GM19035 (cell line): Measurements from ENCODE around the gene RASAL1.

Experiments used
- ATAC-seq: cut with Tn5 transposase; IDR thresholded peaks from one replicate; pipeline ENCODE4 v1.9.1; 2021; ENCODE audit not compliant: unreplicated experiment

The RASAL1 gene

DNA sequence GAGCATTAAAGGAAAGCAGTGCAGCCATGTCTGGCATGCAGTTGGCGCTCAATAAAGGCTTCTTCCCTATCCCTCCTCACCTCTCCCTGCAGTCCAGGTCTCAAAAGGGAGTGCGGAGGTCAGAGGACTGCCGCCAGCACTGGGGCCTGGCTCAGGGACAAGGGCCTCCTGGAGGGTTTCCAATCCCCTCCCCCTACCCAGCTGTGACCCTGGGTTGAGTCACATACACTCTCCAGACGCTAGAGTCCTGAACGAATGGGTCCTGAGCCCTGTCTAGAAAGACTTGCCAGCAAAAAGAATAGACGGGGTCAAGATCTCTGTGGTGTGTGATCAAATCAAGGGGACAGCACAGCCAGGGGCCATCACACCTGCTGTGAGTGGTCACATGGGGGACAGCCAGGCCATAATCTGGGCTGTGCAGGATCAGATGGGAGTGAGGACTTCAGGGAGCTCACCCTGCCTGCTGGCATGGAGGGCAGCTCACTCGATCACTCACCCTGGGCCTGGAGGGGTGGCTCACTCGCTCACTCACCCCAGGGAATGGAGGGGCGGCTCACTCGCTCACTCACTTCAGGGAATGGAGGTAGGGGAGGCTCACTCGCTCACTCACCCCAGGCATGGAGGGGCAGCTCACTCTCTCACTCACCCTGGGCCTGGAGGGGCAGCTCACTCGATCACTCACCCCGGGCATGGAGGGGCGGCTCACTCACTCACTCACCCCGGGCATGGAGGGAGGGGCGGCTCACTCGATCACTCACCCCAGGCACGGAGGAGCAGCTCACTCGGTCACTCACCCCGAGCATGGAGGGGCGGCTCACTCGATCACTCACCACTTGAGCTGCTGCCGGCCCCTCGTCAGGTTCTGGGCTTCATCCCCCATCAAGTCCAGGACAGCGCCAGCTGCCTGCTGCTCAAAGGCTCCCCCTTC lies 26.8 kb upstream of the RASAL1 start:
- ATAC-seq: no peak

DNA sequence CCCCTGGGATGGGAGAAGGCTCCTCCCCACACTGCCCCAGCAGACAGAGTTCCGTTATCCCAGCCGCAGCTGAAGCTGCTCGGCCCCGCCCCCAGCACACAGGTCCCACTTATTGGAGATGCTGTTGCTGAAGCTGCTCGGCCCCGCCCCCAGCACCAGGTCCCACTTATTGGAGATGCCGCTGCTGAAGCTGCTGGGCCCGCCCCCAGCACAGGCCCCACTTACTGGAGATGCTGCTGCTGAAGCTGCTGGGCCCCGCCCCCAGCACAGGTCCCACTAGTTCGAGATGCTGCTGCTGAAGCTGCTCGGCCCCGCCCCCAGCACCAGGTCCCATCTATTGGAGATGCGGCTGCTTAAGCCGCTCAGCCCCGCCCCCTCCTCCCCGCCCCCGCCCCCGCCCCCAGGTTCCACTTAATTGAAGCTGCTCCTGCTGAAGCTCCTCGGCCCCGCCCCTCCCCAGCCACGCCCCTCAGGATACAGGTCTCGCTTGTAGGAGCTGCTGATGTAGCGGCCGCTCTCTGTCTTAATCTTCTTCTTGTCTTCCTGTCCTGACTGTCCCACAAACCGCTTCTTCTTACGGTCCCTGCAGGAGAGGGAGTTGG lies 26.0 kb upstream of the RASAL1 start:
- no peak for ATAC-seq

DNA sequence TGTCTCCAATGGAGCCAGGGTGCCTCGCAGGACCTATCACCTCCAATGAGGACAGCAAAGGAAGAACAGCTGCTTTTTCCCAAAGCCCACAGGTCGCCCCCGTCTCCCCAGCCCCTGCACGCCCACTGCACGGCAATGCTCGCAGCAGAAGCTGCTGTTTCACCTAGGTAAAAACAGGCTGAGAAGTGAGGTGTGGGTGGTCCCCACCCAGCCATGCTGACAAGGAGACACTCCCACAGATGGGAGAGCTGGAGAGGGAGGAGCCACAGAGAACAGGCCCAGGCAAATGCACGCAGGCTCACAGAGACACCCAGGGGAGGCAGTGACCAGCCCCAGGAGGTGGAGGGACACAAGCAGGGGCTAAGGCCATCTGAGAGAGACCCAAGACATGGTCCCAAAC lies 24.4 kb upstream of the RASAL1 start:
- ATAC-seq: no peak

DNA sequence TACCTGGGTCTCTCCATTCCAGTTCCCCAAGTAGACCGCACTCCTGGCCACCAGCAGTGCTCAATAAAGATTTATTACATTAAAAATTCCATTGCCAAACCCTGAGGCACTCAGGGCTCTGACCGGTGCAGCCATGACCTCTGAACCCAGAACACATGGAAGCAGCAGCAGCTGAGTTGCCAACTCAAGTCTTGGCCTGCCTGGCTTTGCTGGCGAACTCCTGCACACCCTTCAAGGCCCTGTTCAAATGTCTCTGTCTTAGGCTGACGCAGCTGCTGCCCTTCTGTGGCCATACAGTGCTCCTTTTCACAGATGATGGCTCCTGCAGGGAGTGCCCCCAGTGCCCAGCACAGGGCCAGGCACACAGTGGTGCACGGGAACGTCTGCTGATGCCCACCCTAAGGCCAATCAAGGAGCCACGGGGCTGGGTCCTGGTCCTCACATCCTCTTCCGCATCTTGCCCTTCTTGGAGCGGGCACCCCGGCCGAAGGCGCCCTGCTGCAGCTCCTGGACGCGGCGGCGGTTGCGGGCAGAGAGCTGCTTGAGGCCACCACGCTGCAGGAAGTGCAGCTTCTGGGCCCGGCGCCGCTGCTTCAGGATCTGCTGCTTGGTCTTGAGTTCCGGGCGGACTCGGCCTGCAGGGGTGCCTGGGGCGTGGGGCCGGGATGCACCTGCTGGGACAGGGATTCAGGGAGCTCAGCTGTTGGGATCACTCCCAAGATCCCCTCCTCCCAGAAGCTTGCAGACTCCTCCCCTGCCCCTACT lies 23.1 kb upstream of the RASAL1 start:
- ATAC-seq: no peak

DNA sequence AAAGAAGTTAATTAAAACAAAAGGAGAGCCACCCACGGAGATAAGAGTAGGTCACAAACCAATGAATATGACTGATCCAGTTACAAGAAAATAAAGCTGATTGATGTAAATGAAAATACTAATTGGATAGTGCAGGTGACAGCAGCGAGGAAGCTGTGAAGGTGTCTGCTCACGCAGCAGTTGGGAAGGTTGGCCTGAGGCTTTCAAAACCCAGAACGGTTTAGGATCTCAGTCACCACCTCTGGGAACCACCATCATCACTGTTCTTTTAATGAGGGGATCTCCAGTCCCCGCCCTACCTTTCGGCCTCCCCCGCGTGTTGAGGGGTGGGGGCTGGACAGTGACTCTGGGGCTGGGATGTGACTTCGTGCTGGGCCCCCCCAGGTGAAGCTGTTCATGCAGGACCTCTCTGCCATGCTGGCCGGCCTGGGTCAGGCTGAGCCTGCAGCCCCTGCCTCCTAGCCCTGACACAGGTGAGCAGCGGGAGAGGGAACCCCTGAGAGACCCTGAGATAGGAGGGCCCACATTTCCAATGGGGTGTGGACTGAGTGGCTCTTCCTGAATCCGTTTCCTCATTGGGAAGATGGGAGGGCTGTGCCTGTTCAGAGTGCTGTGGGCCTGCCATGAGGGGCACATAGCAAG lies 21.8 kb upstream of the RASAL1 start:
- no peak for ATAC-seq

DNA sequence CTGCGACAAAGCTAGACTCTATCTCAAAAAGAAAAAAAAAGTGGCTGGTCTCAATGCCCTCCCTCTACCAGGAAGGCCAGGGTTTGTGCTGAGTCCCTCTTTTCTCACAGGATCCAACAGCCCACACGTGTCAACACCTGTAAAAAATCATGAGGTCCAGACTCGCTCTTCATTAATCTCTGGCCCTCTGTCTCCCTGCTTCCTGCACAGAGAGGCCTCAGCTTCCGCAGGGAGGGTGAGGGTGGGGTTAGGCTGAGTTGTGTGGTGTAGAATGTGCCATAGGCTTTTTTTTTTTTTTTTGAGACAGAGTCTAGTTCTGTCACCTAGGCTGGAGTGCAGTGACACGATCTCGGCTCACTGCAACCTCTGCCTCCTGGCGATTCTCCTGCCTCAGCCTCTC lies 20.1 kb upstream of the RASAL1 start:
- ATAC-seq: no peak

DNA sequence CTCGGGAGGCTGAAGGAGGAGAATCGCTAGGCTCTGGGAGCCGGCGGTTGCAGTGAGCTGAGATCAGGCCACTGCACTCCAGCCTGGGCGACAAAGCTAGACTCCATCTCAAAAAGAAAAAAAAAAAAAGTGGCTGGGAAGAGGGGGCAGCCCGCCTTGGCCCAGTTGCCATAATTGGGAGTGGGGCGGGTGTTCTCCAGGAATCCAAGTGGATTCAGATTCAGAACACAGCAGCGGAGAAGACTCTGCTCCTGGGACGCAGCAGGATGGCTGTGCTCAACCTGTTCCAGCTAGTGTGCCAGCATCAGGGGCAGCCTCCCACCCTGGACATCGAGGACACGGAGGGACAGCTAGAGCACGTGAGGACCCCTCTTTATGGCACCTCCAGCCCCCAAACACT lies 19.5 kb upstream of the RASAL1 start:
- ATAC-seq: no peak

DNA sequence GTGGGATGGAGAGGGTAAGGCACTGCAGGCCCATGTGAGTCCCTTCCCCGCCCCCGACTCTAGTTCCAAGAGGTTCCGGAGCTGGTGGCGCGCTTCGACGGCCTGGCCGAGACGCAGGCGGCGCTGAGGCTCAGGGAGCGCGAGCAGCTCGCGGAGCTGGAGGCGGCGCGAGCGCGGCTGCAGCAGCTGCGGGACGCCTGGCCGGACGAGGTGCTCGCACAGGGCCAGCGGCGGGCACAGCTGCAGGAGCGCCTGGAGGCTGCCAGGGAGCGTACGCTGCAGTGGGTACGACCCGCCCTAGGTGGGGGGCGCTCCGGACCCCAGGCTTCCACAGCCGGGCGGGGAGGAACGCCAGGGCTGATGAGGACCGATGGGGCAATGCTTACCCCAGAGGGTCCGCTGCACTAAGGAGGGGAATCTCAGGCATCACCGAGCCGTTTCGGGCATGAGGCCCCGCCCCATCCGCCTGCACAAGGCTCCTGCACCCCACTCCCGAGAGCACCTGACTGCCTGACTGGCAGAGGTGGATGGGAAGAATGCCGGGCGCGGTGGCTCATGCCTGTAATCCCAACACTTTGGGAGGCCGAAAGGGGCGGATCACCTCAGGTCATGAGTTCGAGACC lies 18.9 kb upstream of the RASAL1 start:
- ATAC-seq: no peak

DNA sequence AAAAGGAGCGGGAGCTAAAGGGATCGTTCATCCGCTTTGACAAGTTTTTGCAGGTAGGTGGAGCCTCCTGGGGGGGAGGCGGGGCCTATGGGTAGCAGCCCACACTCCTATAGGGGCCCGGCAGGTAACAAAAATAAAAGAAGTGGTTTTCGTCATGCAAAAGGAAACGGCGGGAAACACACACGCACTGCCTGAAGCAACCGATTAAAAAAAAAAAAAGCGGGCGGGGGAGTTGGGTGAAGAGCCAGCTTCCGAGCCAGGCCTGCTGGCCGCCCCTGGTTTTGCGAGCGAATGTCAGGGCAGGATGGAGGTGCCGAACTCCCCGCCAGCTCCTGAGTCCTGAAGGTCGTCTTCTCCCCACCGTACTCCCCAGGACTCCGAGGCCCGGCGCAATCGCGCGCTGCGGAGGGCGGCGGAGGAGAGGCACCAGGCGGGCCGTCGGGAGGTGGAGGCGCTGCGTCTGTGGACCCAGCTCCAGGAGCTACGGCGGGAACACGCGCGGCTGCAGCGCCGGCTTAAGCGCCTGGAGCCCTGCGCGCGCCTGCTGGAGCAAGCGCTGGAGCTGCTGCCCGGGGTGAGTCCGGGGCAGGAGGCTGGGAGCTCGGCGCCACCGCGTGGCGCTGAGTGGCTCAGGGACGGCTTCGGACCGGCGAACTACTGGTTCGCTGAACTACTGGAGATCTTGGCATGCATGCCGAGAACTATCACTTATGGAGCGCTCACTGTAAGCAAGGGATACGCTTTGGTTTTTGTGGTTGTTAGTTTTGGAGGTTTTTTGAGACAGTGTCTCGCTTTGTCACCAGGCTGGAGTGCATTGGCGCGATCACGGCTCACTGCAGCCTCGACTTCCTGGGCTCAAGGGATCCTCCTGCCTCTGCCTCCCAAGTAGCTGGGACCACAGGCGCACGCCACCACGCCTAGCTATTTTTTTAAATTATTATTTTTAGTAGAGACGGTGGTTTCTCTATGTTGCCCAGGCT lies 17.6 kb upstream of the RASAL1 start:
- ATAC-seq: peak; percentile 68

DNA sequence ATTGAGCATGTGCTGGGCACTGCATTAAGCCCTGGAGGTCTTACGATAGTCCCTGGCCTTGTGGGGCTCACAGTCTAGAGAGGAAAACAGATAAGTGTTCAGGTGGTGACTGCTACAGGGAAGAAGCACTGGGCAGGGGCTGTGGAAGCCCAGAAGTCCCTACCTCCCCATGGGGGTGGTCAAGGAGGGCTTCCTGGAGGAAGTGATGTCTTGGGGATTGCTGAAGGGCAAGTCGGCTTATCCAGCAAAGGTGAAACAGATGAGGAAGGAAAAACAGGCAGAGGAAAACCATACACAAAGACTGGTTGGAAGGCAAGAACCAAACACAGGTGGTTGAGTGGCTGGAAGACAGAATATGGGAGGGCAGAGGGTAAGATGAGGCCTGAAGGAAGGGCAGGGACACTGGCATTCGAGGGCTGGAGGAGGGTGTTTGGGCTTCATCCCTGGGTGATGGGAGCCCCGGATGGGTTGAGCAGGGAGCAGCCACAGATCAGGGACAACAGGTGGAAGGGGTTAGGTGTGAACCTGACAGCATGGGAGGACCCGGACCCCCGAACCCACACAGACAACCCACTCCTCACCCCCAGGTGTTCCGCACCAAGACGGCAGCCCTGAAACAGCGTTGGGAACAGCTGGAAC lies 16.8 kb upstream of the RASAL1 start:
- ATAC-seq: no peak

DNA sequence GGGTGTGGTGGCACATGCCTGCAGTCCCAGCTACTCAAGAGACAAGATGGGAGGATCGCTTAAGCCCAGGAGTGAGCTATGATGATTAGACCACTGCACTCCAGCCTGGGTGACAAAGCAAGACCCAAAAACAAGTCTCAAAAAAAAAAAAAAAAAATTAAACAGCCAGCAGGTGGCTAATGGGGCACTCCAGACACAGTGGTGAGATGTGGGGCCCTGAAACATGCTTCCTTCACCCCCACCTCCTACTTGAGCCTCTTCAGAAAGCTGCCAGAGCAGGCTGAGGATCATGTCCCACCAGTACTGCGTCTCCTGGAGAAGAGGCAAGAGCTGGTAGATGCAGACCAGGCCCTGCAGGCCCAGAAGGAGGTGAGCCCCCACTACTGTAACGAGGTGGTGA lies 16.1 kb upstream of the RASAL1 start:
- no peak for ATAC-seq

DNA sequence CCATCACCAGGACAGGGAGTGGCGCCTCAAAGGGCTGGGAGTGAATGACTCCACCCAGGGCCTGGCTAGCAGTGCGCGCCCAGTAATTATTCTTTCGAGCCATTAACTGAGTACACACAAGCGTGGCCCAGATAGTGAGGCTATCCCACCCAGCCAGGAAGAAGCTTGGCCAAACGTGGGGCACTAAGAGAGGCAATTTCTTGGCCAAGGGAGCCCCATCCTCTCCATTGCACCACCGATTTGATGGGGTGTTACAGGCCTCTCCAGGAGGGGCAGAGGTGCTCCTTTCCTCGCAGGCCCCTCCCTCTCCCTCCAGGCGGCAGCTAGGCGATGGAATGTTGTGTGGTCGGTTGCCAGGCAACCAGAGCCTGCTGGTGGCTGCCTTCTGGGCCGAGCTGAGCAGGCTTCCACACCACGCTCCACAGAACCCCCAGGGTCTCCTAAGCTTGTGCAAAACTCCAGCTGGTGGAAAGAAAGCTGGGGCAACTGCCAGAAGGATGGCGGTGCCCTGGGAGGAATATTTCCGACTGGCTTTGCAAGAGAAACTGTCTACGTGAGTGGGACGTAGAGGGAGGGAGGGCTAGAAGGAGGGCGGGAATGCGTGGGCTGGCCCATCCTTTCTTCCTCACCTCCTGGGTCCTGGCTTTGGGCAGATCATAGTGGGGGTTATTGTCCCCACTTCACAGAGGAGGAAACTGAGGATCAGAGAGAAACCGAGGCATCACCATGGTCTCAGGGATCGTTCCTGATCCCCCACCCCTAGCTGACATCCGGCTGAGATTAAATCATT lies 14.0 kb upstream of the RASAL1 start, which contains the start of gene CFAP73:
Gene CFAP73 (plus strand): TSS at position 364 of the 790 bp plus-strand sequence. CDS start 134 bp downstream, at position 498.
- no peak for ATAC-seq

DNA sequence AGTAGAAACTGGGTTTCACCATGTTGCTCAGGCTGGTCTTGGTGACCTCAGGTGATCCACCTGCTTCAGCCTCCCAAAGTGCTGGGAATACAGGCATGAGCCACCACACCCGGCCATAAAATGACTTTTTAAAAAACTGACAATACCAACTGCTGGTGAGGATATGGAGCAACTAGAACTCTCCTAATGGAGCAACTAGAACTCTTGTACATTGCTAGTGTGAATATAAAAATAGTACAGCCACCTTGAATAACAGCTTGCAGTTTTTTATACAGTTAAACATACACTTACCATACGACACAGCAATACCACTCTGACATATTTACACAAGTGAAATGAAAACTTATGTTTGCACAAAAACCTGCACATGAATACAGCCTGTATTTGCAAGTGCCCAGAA lies 11.4 kb upstream of the RASAL1 start:
- no peak for ATAC-seq

DNA sequence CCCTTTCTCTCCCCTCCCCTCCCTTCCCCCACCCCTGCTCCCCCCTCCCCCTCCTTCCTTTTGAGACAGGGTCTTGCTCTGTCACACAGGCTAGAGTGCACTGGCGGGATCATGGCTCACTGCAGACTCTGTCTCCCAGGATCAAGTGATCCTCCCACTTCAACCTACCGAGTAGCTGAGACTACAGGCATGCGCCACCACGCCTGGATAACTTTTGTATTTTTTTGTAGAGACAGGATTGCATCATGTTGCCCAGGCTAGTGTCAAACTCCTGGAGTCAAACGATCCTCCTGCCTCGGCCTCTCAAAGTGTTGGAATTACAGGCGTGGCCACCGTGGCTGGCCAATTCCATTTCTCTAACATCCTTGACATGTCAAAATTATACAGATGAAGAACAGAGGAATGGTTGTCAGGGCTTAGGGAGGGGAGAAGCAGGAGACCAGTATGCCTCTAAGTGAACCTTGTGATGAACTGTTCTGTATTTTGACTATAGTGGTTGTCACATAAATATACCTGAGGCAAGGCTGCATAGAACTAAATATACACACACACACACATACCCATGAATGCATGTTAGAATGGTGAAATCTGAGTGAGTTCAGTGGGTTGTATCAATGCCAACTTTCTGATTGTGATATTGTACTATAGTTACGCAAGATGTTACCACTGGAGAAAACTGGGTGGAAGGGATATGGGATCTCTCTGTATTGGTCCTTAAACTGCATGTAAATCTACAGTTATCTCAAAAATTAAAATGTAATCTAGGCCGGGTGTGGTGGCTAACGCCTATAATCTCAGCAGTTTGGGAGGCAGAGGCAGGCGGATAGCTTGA lies 10.4 kb upstream of the RASAL1 start:
- no peak for ATAC-seq

DNA sequence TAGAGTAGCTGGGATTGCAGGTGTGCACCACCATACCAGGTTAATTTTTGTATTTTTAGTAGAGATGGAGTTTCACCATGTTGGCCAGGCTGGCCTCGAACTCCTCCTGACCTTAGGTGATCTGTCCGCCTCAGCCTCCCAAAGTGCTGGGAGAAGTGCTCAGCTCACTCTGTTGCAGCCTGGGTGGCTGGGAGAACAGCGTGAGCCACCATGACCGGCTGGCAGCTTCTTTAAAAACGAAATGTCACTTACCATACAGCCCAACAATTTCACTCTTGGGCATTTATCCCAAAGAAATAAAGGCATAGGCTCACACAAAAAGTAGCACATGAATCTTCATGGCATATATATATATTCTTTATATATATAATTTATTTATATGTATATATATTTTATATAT lies 9.2 kb upstream of the RASAL1 start:
- no peak for ATAC-seq

DNA sequence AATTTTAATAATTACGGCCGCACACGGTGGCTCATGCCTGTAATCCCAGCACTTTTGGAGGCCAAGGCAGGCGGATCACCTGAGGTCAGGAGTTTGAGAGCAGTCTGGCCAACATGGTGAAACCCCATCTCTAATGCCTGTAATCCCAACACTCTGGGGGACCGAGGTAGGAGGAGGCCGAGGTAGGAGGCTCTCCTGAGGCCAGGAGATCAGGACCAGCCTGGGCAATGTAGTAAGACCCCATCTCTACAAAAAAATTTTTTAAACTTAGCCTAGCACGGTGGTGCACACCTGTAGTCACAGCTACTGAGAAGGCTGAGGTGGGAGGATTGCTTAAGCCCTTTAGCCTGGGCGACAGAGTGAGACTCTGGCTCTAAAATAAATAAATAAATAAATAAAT lies 8.4 kb upstream of the RASAL1 start:
- ATAC-seq: no peak

DNA sequence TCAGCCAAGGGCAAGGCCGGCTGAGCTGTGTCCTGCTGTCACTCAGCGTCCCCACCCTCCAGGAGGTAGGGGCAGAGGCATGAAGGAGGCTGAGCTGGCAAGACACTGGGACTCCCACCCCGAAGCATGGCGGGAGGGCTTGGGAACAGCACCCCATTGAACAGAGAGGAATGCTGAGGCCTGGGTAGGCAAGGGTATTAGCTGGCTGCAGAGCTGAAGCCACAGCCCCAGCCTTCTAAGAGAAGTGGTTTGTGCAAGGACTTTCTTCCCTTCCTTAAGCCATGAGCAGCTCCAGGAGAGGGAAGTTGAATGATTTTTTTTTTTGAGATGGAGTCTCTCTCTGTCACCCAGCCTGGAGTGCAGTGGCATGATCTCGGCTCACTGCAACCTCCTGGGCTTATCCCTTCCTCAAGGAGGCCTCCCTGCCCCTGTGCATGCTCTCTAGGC lies 7.3 kb upstream of the RASAL1 start:
- no peak for ATAC-seq
